OCI-LY7 (cell line): ENCODE measurements around the gene LDLRAD2. TPM values are rescaled to one million over a fixed set of nuclear protein-coding genes. Genes with fewer than 3 reads are reported as not detected.

Experiments used
- BruUV-seq: library from RNA; stranded (reverse); fragments of 400-500 nt; replicated peaks from 2 replicates; lab custom pipeline; 2021; lab: Mats Ljungman, UMichigan
- CTCF ChIA-PET: fragments of 300-600 bp; sonication (Branson Sonifier 250); formaldehyde crosslinking; loops from one replicate; lab custom pipeline; 2022; ENCODE audit warnings: antibody characterized with exemption; ENCODE audit not compliant: unreplicated experiment; lab: Charles Lee
- POLR2A ChIA-PET: fragments of 300-600 bp; sonication (Branson Sonifier 250); formaldehyde crosslinking; loops from one replicate; lab custom pipeline; 2022; ENCODE audit warnings: antibody characterized with exemption; lab: Charles Lee
- DNase-seq: peaks from one replicate; pipeline ENCODE4 v3.0.0-alpha.2; 2015; ENCODE audit warnings: low spot score
- H2AFZ ChIP-seq: fragments of 200-600 bp; sonication (generic), shearing (Covaris generic); 2 replicates; pipeline ENCODE4 v1.6.1; 2014; ENCODE audit warnings: mild to moderate bottlenecking, antibody characterized with exemption, low read length, moderate library complexity
- H3K27ac ChIP-seq: fragments of 200-600 bp; sonication (generic); 2 replicates; pipeline ENCODE4 v1.5.1; 2014; ENCODE audit warnings: mixed run types, low read depth, mild to moderate bottlenecking, moderate library complexity, low read length, inconsistent platforms; ENCODE audit not compliant: poor library complexity, severe bottlenecking
- H3K36me3 ChIP-seq: fragments of 200-600 bp; sonication (generic); 2 replicates; pipeline ENCODE4 v1.6.1; 2014; ENCODE audit warnings: mild to moderate bottlenecking, antibody characterized with exemption, low read length, moderate library complexity, mixed read lengths; ENCODE audit not compliant: insufficient read depth
- H3K4me1 ChIP-seq: fragments of 200-600 bp; sonication (generic); 2 replicates; pipeline ENCODE4 v1.5.1; 2014; ENCODE audit warnings: mild to moderate bottlenecking, low read length; ENCODE audit not compliant: insufficient read depth, poor library complexity, severe bottlenecking
- H3K4me2 ChIP-seq: fragments of 200-600 bp; sonication (generic); 2 replicates; pipeline ENCODE4 v1.6.1; 2014; ENCODE audit warnings: mild to moderate bottlenecking, low read length
- H3K4me3 ChIP-seq: fragments of 200-600 bp; sonication (generic); 2 replicates; pipeline ENCODE4 v1.5.1; 2014; ENCODE audit warnings: mild to moderate bottlenecking, low read depth, low read length; ENCODE audit not compliant: poor library complexity, severe bottlenecking
- H3K79me2 ChIP-seq: fragments of 200-600 bp; sonication (generic); 2 replicates; pipeline ENCODE4 v1.6.1; 2016; ENCODE audit warnings: low read depth, mild to moderate bottlenecking, low read length, moderate library complexity, mixed read lengths; ENCODE audit not compliant: insufficient read depth
- H3K9me2 ChIP-seq: fragments of 200-600 bp; sonication (generic); 2 replicates; pipeline ENCODE4 v1.6.1; 2016; ENCODE audit warnings: mild to moderate bottlenecking, low read length, mixed read lengths; ENCODE audit not compliant: insufficient read depth
- H3K9me3 ChIP-seq: fragments of 200-600 bp; sonication (generic); 2 replicates; pipeline ENCODE4 v1.6.1; 2014; ENCODE audit warnings: mild to moderate bottlenecking, mixed run types, low read length, mixed read lengths
- H4K20me1 ChIP-seq: fragments of 200-600 bp; sonication (generic); 2 replicates; pipeline ENCODE4 v1.6.1; 2014; ENCODE audit warnings: mild to moderate bottlenecking, antibody characterized with exemption, low read length, moderate library complexity, mixed read lengths; ENCODE audit not compliant: insufficient read depth
- CTCF ChIP-seq: fragments of 200-600 bp; sonication (generic); conservative IDR thresholded peaks from 2 replicates; pipeline ENCODE4 v1.5.1; 2014; ENCODE audit warnings: mild to moderate bottlenecking, antibody characterized with exemption, low read length, moderate library complexity, mixed read lengths
- EZH2phosphoT487 ChIP-seq: fragments of 200-600 bp; sonication (generic); IDR thresholded peaks from 2 replicates; pipeline ENCODE4 v1.6.1; 2018; ENCODE audit warnings: low read depth, borderline replicate concordance, mild to moderate bottlenecking, mixed run types, antibody characterized with exemption, low read length, moderate library complexity, mixed read lengths
- intact Hi-C: fragments of 100-400 bp; cut with micrococcal nuclease; formaldehyde crosslinking; loops from one replicate; pipeline ENCODE4 v1.10.0; 2022; ENCODE audit not compliant: unreplicated experiment
- total RNA-seq, 2 experiments: library from RNA; depleted of rRNA in 1 of 2; stranded (reverse); fragments of >200 nt in 1 of 2; shearing (Covaris generic) in 1 of 2; gene quantifications; 2 replicates each; pipeline ENCODE4 v1.2.3, GENCODE V29; 2014 to 2022

LDLRAD2 gene
- total RNA-seq, 2 experiments from 2014 or later: not detected

GRCh38 chr1:21874328-21874727 lies 62.3 kb downstream of the LDLRAD2 start:
- Histone ChIP-seq H3K4me3 (no peak overlapping the region), H2AFZ (no peak overlapping the region), H4K20me1 (no peaks in the 10 kb centered on the region), H3K9me3 (no peaks in the 10 kb centered on the region), H3K36me3 (no peaks in the 10 kb centered on the region), H3K27ac (no peak overlapping the region), H3K4me2 (no peak overlapping the region), H3K9me2 (no peaks in the 10 kb centered on the region), H3K79me2 (no peaks in the 10 kb centered on the region), H3K4me1 (peaks cover 8% of the 10 kb centered on the region)
- BruUV-seq: no TSS peak
- DNase-seq: no peak
- intact Hi-C loops: no loop called here
- CTCF ChIA-PET: no interaction called here
- TF ChIP-seq EZH2phosphoT487 (no peak), CTCF (no peak)
- POLR2A ChIA-PET: no interaction called here

Other genes with a start within 250 kb of the LDLRAD2 start
- gene RAP1GAP, start 142.9 kb upstream of the LDLRAD2 start, total RNA-seq (2014; rRNA removed; shearing (Covaris generic)): not detected in 2 replicates
- not detected in 2 replicates for gene RAP1GAP, start 142.9 kb upstream of the LDLRAD2 start, total RNA-seq (2022)
- 45.0 and 56.0 TPM in 2 replicates for gene USP48, start 29.1 kb upstream of the LDLRAD2 start, total RNA-seq (2014; rRNA removed; shearing (Covaris generic))
- gene USP48, start 29.1 kb upstream of the LDLRAD2 start, total RNA-seq (2022): 95.7 and 98.3 TPM in 2 replicates
- gene HSPG2, start 125.0 kb downstream of the LDLRAD2 start, total RNA-seq (2014; rRNA removed; shearing (Covaris generic)): 1.2 and 1.6 TPM in 2 replicates
- 3.5 and 4.7 TPM in 2 replicates for gene HSPG2, start 125.0 kb downstream of the LDLRAD2 start, total RNA-seq (2022)
- not detected in 2 replicates for gene CELA3B, start 164.8 kb downstream of the LDLRAD2 start, total RNA-seq (2014; rRNA removed; shearing (Covaris generic))
- not detected in 2 replicates for gene CELA3B, start 164.8 kb downstream of the LDLRAD2 start, total RNA-seq (2022)
- gene CELA3A, start 189.4 kb downstream of the LDLRAD2 start, total RNA-seq (2014; rRNA removed; shearing (Covaris generic)): not detected in 2 replicates
- not detected in 2 replicates for gene CELA3A, start 189.4 kb downstream of the LDLRAD2 start, total RNA-seq (2022)
- 109 and 120 TPM in 2 replicates for gene CDC42, start 240.4 kb downstream of the LDLRAD2 start, total RNA-seq (2014; rRNA removed; shearing (Covaris generic))
- 157 and 163 TPM in 2 replicates for gene CDC42, start 240.4 kb downstream of the LDLRAD2 start, total RNA-seq (2022)